Mesothelial cell of epicardium (in vitro differentiated cells): ENCODE measurements around the gene PARM1. TPM values are rescaled to one million over a fixed set of nuclear protein-coding genes. Genes with fewer than 3 reads are reported as not detected.

Experiments
- total RNA-seq: library from RNA; stranded (reverse); gene quantifications from 3 replicates; pipeline ENCODE4 v1.2.1, GENCODE V29; 2021

The PARM1 gene
- total RNA-seq, 1 donor from 2014 or later: 12.6 TPM

Other genes starting within 250 kb of the PARM1 start
- gene BTC, start 138.6 kb upstream of the PARM1 start, total RNA-seq: 1.6 to 1.9 TPM (median 1.7 TPM) in 3 replicates